Neural cell (in vitro differentiated cells): ENCODE data around the gene PDE8A.

Experiments
- CTCF ChIP-seq: fragments of 450-650 bp; IDR thresholded peaks from 2 replicates; pipeline ENCODE4 v1.5.1; 2014; ENCODE audit warnings: antibody characterized with exemption, mild to moderate bottlenecking, moderate library complexity; ENCODE audit not compliant: poor library complexity, severe bottlenecking
- EP300 ChIP-seq: fragments of 450-650 bp; conservative IDR thresholded peaks from 2 replicates; pipeline ENCODE4 v1.6.1; 2014; ENCODE audit warnings: antibody characterized with exemption, mild to moderate bottlenecking, moderate library complexity; ENCODE audit not compliant: poor library complexity, severe bottlenecking
- EZH2 ChIP-seq: fragments of 200-600, 300-800 bp; shearing (Covaris generic), sonication (generic); IDR thresholded peaks from 2 replicates; pipeline ENCODE4 v1.6.1; 2014; ENCODE audit warnings: antibody characterized with exemption, low read length, borderline replicate concordance, mild to moderate bottlenecking; ENCODE audit not compliant: insufficient read depth, poor library complexity, severe bottlenecking
- POLR2AphosphoS5 ChIP-seq: IDR thresholded peaks from 2 replicates; pipeline ENCODE4 v1.6.1; 2012
- RAD21 ChIP-seq: fragments of 450-650 bp; conservative IDR thresholded peaks from 2 replicates; pipeline ENCODE4 v1.6.1; 2014; ENCODE audit warnings: antibody characterized with exemption, mild to moderate bottlenecking, moderate library complexity
- SMC3 ChIP-seq: fragments of 450-650 bp; conservative IDR thresholded peaks from 2 replicates; pipeline ENCODE4 v1.6.1; 2014; ENCODE audit warnings: antibody characterized with exemption, mild to moderate bottlenecking, moderate library complexity; ENCODE audit not compliant: poor library complexity
- TAF1 ChIP-seq: IDR thresholded peaks from 2 replicates; pipeline ENCODE4 v1.6.1; 2012; ENCODE audit warnings: low read depth
- TF ChIP-seq, protein P1 (sequence below): IDR thresholded peaks from 2 replicates; pipeline ENCODE4 v1.6.1; 2012; ENCODE audit warnings: borderline replicate concordance

GRCh38 chr15:84975871-84976351 lies 5.7 kb upstream of the PDE8A start:
- TF ChIP-seq CTCF (no peak), EP300 (no peak), TAF1 (no peak), EZH2 (no peak), POLR2AphosphoS5 (no peak), SMC3 (no peak), RAD21 (no peak)
- TF ChIP-seq, protein P1, sequence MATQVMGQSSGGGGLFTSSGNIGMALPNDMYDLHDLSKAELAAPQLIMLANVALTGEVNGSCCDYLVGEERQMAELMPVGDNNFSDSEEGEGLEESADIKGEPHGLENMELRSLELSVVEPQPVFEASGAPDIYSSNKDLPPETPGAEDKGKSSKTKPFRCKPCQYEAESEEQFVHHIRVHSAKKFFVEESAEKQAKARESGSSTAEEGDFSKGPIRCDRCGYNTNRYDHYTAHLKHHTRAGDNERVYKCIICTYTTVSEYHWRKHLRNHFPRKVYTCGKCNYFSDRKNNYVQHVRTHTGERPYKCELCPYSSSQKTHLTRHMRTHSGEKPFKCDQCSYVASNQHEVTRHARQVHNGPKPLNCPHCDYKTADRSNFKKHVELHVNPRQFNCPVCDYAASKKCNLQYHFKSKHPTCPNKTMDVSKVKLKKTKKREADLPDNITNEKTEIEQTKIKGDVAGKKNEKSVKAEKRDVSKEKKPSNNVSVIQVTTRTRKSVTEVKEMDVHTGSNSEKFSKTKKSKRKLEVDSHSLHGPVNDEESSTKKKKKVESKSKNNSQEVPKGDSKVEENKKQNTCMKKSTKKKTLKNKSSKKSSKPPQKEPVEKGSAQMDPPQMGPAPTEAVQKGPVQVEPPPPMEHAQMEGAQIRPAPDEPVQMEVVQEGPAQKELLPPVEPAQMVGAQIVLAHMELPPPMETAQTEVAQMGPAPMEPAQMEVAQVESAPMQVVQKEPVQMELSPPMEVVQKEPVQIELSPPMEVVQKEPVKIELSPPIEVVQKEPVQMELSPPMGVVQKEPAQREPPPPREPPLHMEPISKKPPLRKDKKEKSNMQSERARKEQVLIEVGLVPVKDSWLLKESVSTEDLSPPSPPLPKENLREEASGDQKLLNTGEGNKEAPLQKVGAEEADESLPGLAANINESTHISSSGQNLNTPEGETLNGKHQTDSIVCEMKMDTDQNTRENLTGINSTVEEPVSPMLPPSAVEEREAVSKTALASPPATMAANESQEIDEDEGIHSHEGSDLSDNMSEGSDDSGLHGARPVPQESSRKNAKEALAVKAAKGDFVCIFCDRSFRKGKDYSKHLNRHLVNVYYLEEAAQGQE: no peak
